Measurements from ENCODE around the gene PTGER1. TPM values are rescaled to one million over a fixed set of nuclear protein-coding genes. Genes with fewer than 3 reads are reported as not detected.

PTGER1 gene
- total and polyA plus RNA-seq, 9 of the 15 experiments (the other 6 are each of a cell fraction or from before 2014, with no cell fraction given) = 0.06 to 0.36 (median 0.31) TPM; not detected in 5

DNA sequence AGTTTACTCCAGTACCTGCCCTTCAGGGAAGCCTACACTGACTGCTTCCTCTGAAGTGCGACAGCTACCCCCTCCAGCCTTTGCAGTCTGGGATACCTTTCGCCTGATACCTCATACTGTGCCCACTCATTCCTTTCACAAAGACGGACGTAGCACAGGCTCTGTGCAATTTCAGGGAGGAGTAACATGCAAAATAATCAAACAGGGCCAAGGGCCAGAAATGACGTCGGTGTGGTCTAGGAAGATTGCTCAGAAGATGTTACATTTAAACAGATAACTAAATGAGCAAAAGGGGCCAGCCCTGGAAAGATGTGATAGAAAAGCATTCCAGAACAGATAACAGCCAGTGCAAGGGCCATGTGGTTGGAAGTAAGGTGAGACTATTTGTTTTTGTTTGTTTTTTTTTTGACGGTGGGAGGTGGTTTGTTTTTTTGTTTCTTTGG lies 49.4 kb downstream of the PTGER1 start (continued):
- TF ChIP-seq, protein P1, sequence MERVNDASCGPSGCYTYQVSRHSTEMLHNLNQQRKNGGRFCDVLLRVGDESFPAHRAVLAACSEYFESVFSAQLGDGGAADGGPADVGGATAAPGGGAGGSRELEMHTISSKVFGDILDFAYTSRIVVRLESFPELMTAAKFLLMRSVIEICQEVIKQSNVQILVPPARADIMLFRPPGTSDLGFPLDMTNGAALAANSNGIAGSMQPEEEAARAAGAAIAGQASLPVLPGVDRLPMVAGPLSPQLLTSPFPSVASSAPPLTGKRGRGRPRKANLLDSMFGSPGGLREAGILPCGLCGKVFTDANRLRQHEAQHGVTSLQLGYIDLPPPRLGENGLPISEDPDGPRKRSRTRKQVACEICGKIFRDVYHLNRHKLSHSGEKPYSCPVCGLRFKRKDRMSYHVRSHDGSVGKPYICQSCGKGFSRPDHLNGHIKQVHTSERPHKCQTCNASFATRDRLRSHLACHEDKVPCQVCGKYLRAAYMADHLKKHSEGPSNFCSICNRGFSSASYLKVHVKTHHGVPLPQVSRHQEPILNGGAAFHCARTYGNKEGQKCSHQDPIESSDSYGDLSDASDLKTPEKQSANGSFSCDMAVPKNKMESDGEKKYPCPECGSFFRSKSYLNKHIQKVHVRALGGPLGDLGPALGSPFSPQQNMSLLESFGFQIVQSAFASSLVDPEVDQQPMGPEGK (CRISPR knock-in tag; IDR thresholded peaks at IDR 0.05; ENCODE audit: borderline replicate concordance) = no peak
- TF ChIP-seq MCM7 (IDR thresholded peaks at IDR 0.05) (no peak), PTBP1 (IDR thresholded peaks at IDR 0.05; ENCODE audit: low read depth, low read length) (no peak), SMAD4 (CRISPR knock-in tag; conservative IDR thresholded peaks at IDR 0.05) (no peak), BCOR (IDR thresholded peaks at IDR 0.05) (peak; percentile 69; the same call in 1 of the 2 replicates), NR2C2 (CRISPR knock-in tag; IDR thresholded peaks at IDR 0.05) (no peak), NR2C2 (tag; IDR thresholded peaks at IDR 0.05) (no peak), TOE1 (IDR thresholded peaks at IDR 0.05; ENCODE audit: borderline replicate concordance) (no peak), TOE1 (CRISPR knock-in tag; IDR thresholded peaks at IDR 0.05; ENCODE audit: borderline replicate concordance, low read depth) (no peak), NR2C1 (IDR thresholded peaks at IDR 0.05) (no peak), NR2C1 (tag; IDR thresholded peaks at IDR 0.05) (no peak), MCM3 (IDR thresholded peaks at IDR 0.05) (no peak), ZNF184 (CRISPR knock-in tag; IDR thresholded peaks at IDR 0.05) (no peak), ZNF584 (CRISPR knock-in tag; IDR thresholded peaks at IDR 0.05; ENCODE audit: low read depth) (no peak)
- TF ChIP-seq, protein P2, sequence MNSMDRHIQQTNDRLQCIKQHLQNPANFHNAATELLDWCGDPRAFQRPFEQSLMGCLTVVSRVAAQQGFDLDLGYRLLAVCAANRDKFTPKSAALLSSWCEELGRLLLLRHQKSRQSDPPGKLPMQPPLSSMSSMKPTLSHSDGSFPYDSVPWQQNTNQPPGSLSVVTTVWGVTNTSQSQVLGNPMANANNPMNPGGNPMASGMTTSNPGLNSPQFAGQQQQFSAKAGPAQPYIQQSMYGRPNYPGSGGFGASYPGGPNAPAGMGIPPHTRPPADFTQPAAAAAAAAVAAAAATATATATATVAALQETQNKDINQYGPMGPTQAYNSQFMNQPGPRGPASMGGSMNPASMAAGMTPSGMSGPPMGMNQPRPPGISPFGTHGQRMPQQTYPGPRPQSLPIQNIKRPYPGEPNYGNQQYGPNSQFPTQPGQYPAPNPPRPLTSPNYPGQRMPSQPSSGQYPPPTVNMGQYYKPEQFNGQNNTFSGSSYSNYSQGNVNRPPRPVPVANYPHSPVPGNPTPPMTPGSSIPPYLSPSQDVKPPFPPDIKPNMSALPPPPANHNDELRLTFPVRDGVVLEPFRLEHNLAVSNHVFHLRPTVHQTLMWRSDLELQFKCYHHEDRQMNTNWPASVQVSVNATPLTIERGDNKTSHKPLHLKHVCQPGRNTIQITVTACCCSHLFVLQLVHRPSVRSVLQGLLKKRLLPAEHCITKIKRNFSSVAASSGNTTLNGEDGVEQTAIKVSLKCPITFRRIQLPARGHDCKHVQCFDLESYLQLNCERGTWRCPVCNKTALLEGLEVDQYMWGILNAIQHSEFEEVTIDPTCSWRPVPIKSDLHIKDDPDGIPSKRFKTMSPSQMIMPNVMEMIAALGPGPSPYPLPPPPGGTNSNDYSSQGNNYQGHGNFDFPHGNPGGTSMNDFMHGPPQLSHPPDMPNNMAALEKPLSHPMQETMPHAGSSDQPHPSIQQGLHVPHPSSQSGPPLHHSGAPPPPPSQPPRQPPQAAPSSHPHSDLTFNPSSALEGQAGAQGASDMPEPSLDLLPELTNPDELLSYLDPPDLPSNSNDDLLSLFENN (IDR thresholded peaks at IDR 0.05; ENCODE audit: low read depth in 2 of 2, low read length in 2 of 2) = no peak
- TF ChIP-seq, protein P3, sequence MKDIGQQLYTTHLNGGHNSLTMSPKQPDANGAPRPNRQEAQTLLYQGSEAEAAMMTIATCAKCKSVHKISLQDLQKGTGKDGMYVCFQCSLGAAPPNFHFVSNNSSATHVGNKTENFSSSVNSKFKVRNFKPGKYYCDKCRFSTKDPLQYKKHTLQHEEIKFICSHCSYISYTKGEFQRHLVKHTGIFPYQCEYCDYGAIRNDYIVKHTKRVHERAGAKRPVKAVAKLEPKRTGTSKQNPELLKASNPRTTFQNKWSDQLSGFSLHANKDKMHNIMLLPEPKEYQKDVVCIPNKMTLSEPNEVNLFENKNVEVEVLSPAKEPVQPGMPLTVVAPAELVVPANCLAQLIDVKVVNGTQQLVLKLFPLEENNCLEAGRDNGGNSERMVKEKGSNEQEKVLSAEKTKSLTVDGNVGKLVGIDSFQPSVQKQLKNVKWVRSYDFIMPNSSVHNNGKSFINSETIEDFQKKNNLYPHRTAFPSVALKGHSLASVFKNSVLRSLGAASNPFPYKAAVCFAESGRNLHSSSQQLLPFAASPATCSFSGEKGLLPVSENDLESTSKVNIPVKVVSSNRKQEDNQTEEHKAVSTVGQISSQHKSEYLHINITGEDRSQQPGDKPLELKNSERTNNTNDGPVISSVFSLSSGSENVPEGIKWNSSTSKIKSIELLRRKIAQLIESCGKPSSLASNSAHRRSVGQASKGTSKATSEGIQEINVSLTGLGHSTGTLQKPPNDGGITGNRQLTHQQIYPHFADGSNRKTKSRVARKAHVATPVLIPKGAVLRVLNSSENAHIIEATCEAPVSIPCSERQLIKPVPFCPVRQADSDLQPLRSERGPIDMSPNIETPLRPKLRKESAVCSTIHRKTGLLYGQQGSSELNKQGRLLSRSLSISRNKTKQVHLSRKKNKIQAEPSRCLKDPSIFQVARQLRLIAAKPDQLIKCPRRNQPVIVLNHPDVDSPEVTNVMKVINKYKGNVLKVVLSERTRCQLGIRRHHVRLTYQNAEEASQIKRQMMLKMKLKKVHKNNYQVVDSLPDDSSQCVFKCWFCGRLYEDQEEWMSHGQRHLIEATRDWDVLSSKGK (CRISPR knock-in tag; IDR thresholded peaks at IDR 0.05) = no peak
- TF ChIP-seq, protein P4, sequence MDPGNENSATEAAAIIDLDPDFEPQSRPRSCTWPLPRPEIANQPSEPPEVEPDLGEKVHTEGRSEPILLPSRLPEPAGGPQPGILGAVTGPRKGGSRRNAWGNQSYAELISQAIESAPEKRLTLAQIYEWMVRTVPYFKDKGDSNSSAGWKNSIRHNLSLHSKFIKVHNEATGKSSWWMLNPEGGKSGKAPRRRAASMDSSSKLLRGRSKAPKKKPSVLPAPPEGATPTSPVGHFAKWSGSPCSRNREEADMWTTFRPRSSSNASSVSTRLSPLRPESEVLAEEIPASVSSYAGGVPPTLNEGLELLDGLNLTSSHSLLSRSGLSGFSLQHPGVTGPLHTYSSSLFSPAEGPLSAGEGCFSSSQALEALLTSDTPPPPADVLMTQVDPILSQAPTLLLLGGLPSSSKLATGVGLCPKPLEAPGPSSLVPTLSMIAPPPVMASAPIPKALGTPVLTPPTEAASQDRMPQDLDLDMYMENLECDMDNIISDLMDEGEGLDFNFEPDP (CRISPR knock-in tag; IDR thresholded peaks at IDR 0.05) = no peak
